SK-N-SH (cell line): ENCODE measurements around the gene NSA2. TPM values are rescaled to one million over a fixed set of nuclear protein-coding genes. Genes with fewer than 3 reads are reported as not detected.

Experiments used
- CTCF ChIA-PET: fragments of 300-600, 350-600 bp; formaldehyde crosslinking; extraction: SDS; loops from one replicate; lab custom pipeline; 2021; lab: Yijun Ruan, JAX
- POLR2A ChIA-PET: fragments of 350-600 bp; sonication (Branson Sonifier 250); formaldehyde crosslinking; extraction: SDS; loops from one replicate; lab custom pipeline; 2020; ENCODE audit warnings: antibody characterized with exemption, inconsistent platforms; lab: Yijun Ruan, JAX
- DNase-seq: peaks from one replicate; pipeline ENCODE4 v3.0.0; 2012
- H2AFZ ChIP-seq: fragments of 200-600 bp; sonication (generic); 2 replicates; pipeline ENCODE4 v1.8.1; 2016; ENCODE audit warnings: antibody characterized with exemption, mild to moderate bottlenecking, low read depth
- H3F3A ChIP-seq: fragments of 200-600 bp; sonication (generic); replicated peaks from 2 replicates; pipeline ENCODE3; 2016; ENCODE audit warnings: antibody characterized with exemption, mild to moderate bottlenecking; ENCODE audit not compliant: insufficient read depth
- H3K27ac ChIP-seq, 2 experiments: fragments of 200-500 bp in 1 of 2; fragments of 200-600 bp in 1 of 2; sonication (Bioruptor generic) in 1 of 2; sonication (generic), shearing (Covaris generic) in 1 of 2; 2 replicates each; pipeline versions ENCODE4 v1.5.1 to v1.6.1; 2014 to 2016; ENCODE audit warnings: low read depth in 2 of 2, inconsistent platforms in 1 of 2, low read length in 1 of 2, mild to moderate bottlenecking in 1 of 2, mixed read lengths in 1 of 2
- H3K27me3 ChIP-seq: fragments of 200-600 bp; sonication (generic), shearing (Covaris generic); 2 replicates; pipeline ENCODE4 v1.6.1; 2016; ENCODE audit warnings: mixed run types; ENCODE audit not compliant: insufficient read depth
- H3K36me3 ChIP-seq, 2 experiments: fragments of 200-500 bp in 1 of 2; fragments of 200-600 bp in 1 of 2; sonication (Bioruptor generic) in 1 of 2; sonication (generic) in 1 of 2; replicated peaks in 1 of 2; 2 replicates each; pipeline versions ENCODE3 to v1.5.1; 2014 to 2016; ENCODE audit warnings: low read length in 1 of 2, mild to moderate bottlenecking in 1 of 2; ENCODE audit not compliant: insufficient read depth in 2 of 2, control insufficient read depth in 1 of 2
- H3K4me1 ChIP-seq, 2 experiments: fragments of 200-500 bp in 1 of 2; fragments of 200-600 bp in 1 of 2; sonication (Bioruptor generic) in 1 of 2; sonication (generic), shearing (Covaris generic) in 1 of 2; 2 replicates each; pipeline versions ENCODE4 v1.5.1 to v1.6.1; 2014 to 2016; ENCODE audit warnings: low read depth in 1 of 2, low read length in 1 of 2, mixed run types in 1 of 2; ENCODE audit not compliant: insufficient read depth in 2 of 2, control insufficient read depth in 1 of 2
- H3K4me2 ChIP-seq: fragments of 200-600 bp; sonication (generic), shearing (Covaris generic); 2 replicates; pipeline ENCODE4 v1.6.1; 2017; ENCODE audit warnings: mixed run types
- H3K4me3 ChIP-seq, 2 experiments: fragments of 200-500 bp in 1 of 2; fragments of 200-600 bp in 1 of 2; sonication (Bioruptor generic) in 1 of 2; sonication (generic), shearing (Covaris generic) in 1 of 2; 2 replicates each; pipeline versions ENCODE4 v1.5.1 to v1.8.1; 2014 to 2016; ENCODE audit warnings: low read depth in 2 of 2, inconsistent platforms in 1 of 2, low read length in 1 of 2, mild to moderate bottlenecking in 1 of 2, mixed read lengths in 1 of 2, moderate library complexity in 1 of 2
- H3K79me2 ChIP-seq: fragments of 200-600 bp; sonication (generic); 2 replicates; pipeline ENCODE4 v1.8.1; 2017; ENCODE audit warnings: mild to moderate bottlenecking; ENCODE audit not compliant: insufficient read depth
- H3K9ac ChIP-seq: fragments of 200-600 bp; sonication (generic); 2 replicates; pipeline ENCODE4 v1.6.1; 2017; ENCODE audit warnings: mixed run types
- H3K9me2 ChIP-seq: fragments of 200-600 bp; sonication (generic); 2 replicates; pipeline ENCODE4 v1.6.1; 2017; ENCODE audit warnings: mixed run types
- H3K9me3 ChIP-seq: fragments of 200-600 bp; sonication (generic); 2 replicates; pipeline ENCODE4 v1.6.1; 2017; ENCODE audit warnings: mixed run types, mild to moderate bottlenecking, moderate library complexity
- H4K20me1 ChIP-seq: fragments of 200-600 bp; sonication (generic); 2 replicates; pipeline ENCODE4 v1.6.1; 2017; ENCODE audit warnings: mild to moderate bottlenecking, mixed run types; ENCODE audit not compliant: insufficient read depth
- CHD2 ChIP-seq: fragments of 150-350 bp; IDR thresholded peaks from 2 replicates; pipeline ENCODE4 v1.6.1; 2018; ENCODE audit warnings: low read length; ENCODE audit not compliant: partially characterized antibody
- CTCF ChIP-seq: fragments of 200-600 bp; sonication (generic); IDR thresholded peaks from 2 replicates; pipeline ENCODE4 v1.6.1; 2017; ENCODE audit warnings: antibody characterized with exemption, mild to moderate bottlenecking, moderate library complexity
- ELF1 ChIP-seq: IDR thresholded peaks from 2 replicates; pipeline ENCODE4 v1.4.0; 2012
- EP300 ChIP-seq, 2 experiments: IDR thresholded peaks; 2 replicates each; pipeline versions ENCODE4 v1.4.0 to v1.6.1; 2012; ENCODE audit warnings: borderline replicate concordance in 1 of 2, low read depth in 1 of 2, low read length in 1 of 2
- EZH2phosphoT487 ChIP-seq: fragments of 200-600 bp; sonication (generic); IDR thresholded peaks from 2 replicates; pipeline ENCODE4 v1.6.1; 2017; ENCODE audit warnings: low read depth, mixed run types, mild to moderate bottlenecking, antibody characterized with exemption, moderate library complexity, borderline replicate concordance
- FOSL2 ChIP-seq: IDR thresholded peaks from 2 replicates; pipeline ENCODE4 v1.4.0; 2012; ENCODE audit warnings: low read depth, mild to moderate bottlenecking, moderate library complexity, borderline replicate concordance
- FOXJ3 ChIP-seq: sonication (generic); formaldehyde crosslinking; IDR thresholded peaks from 2 replicates; pipeline ENCODE4 v1.5.1; 2020; ENCODE audit warnings: mild to moderate bottlenecking, missing genetic modification reagents
- FOXM1 ChIP-seq: IDR thresholded peaks from 2 replicates; pipeline ENCODE4 v1.4.0; 2012; ENCODE audit warnings: low read depth, mild to moderate bottlenecking
- JUND ChIP-seq: IDR thresholded peaks from 2 replicates; pipeline ENCODE4 v1.4.0; 2012
- NFIC ChIP-seq: IDR thresholded peaks from 2 replicates; pipeline ENCODE4 v1.4.0; 2012; ENCODE audit warnings: borderline replicate concordance
- POLR2AphosphoS5 ChIP-seq: IDR thresholded peaks from 2 replicates; pipeline ENCODE4 v1.6.1; 2012; ENCODE audit warnings: low read depth, low read length
- RCOR1 ChIP-seq: fragments of 150-350 bp; IDR thresholded peaks from 2 replicates; pipeline ENCODE4 v1.6.1; 2017; ENCODE audit warnings: antibody characterized with exemption, low read length
- REST ChIP-seq: IDR thresholded peaks from 2 replicates; pipeline ENCODE4 v1.6.1; 2012; ENCODE audit warnings: mild to moderate bottlenecking, low read depth, low read length, moderate library complexity
- RFX5 ChIP-seq: IDR thresholded peaks from 2 replicates; pipeline ENCODE4 v1.6.1; 2012; ENCODE audit warnings: mild to moderate bottlenecking, improper control_type of control experiment, low read length
- RXRA ChIP-seq: IDR thresholded peaks from 2 replicates; pipeline ENCODE4 v1.4.0; 2012; ENCODE audit warnings: low read depth, mild to moderate bottlenecking, borderline replicate concordance
- SMC3 ChIP-seq: IDR thresholded peaks from 2 replicates; pipeline ENCODE4 v1.6.1; 2012; ENCODE audit warnings: low read depth, low read length, improper control_type of control experiment
- TEAD4 ChIP-seq: IDR thresholded peaks from 2 replicates; pipeline ENCODE4 v1.4.0; 2012; ENCODE audit warnings: mild to moderate bottlenecking, borderline replicate concordance; ENCODE audit not compliant: insufficient read depth
- WGBS: methylation state at CpG from one replicate; pipeline ENCODE4 v1.1.6; 2017; ENCODE audit warnings: low lambda C conversion rate; 5-methylcytosine and 5-hydroxymethylcytosine counted together
- polyA plus RNA-seq, 3 experiments: library from polyadenylated mRNA; depleted of rRNA; stranded (reverse); fragments of >200 nt; gene quantifications; 2 replicates each; pipeline ENCODE4 v1.2.3, GENCODE V29; 2012
- TF ChIP-seq, protein P1 (sequence below): IDR thresholded peaks from 2 replicates; pipeline ENCODE4; 2012
- TF ChIP-seq, protein P2 (sequence below): fragments of 150-350 bp; IDR thresholded peaks from 2 replicates; pipeline ENCODE4 v1.6.1; 2017; ENCODE audit warnings: antibody characterized with exemption, low read length, low read depth, borderline replicate concordance

NSA2 gene
- polyA plus RNA-seq, 1 of the 3 experiments (the other 2 are of a cell fraction), result 81.0 TPM

- no peak overlapping the region for H3K4me2 ChIP-seq
- no peaks in the 10 kb centered on the region for H3K4me1 ChIP-seq
- H4K20me1 ChIP-seq, result no peaks in the 10 kb centered on the region
- H3K79me2 ChIP-seq, result no peaks in the 10 kb centered on the region
- TF ChIP-seq, protein P1, sequence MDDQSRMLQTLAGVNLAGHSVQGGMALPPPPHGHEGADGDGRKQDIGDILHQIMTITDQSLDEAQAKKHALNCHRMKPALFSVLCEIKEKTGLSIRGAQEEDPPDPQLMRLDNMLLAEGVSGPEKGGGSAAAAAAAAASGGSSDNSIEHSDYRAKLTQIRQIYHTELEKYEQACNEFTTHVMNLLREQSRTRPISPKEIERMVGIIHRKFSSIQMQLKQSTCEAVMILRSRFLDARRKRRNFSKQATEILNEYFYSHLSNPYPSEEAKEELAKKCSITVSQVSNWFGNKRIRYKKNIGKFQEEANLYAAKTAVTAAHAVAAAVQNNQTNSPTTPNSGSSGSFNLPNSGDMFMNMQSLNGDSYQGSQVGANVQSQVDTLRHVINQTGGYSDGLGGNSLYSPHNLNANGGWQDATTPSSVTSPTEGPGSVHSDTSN, result no peak
- no peak for TF ChIP-seq RXRA
- TF ChIP-seq TEAD4, result no peak
- no peak for TF ChIP-seq POLR2AphosphoS5
- TF ChIP-seq EP300 (IDR thresholded peaks at IDR 0.05; ENCODE audit: borderline replicate concordance in 1 of 2, low read depth in 1 of 2, low read length in 1 of 2), result no peak
- no peak for TF ChIP-seq FOSL2
- TF ChIP-seq EZH2phosphoT487, result no peak
- TF ChIP-seq NFIC, result no peak
- no peak for TF ChIP-seq CTCF
- no peak for TF ChIP-seq CHD2
- TF ChIP-seq REST, result no peak
- TF ChIP-seq, protein P2, sequence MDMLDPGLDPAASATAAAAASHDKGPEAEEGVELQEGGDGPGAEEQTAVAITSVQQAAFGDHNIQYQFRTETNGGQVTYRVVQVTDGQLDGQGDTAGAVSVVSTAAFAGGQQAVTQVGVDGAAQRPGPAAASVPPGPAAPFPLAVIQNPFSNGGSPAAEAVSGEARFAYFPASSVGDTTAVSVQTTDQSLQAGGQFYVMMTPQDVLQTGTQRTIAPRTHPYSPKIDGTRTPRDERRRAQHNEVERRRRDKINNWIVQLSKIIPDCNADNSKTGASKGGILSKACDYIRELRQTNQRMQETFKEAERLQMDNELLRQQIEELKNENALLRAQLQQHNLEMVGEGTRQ, result no peak
- TF ChIP-seq RFX5, result no peak
- TF ChIP-seq SMC3, result no peak
- no peak for TF ChIP-seq FOXM1
- TF ChIP-seq JUND, result no peak
- no peak for TF ChIP-seq RCOR1
- TF ChIP-seq FOXJ3 (CRISPR knock-in tag), result no peak
- no peak for TF ChIP-seq ELF1
- no peak overlapping the region for H3K27ac ChIP-seq
- H3K9me3 ChIP-seq, result no peaks in the 10 kb centered on the region
- no peaks in the 10 kb centered on the region for H3K27me3 ChIP-seq
- CTCF ChIA-PET, result interaction anchor here (0.6 to 2.3 kb wide), 3 partner anchors 13 to 149 kb away, joined by 3 to 9 read pairs (median 3); partner anchors contain the start of gene GFM2
- 88% methylated on average over 2 of the region's 2 CpGs for WGBS
- peaks cover 64 to 72% of the 10 kb centered on the region in 2 experiments for H3K36me3 ChIP-seq
- no peaks in the 10 kb centered on the region for H3K9me2 ChIP-seq
- no peak overlapping the region for H2AFZ ChIP-seq
- H3F3A ChIP-seq, result peaks cover 24% of the 10 kb centered on the region
- DNase-seq, result no peak
- no peak overlapping the region for H3K9ac ChIP-seq
- POLR2A ChIA-PET, result no interaction called here
- no peak overlapping the region for H3K4me3 ChIP-seq
These were observed 11.6 kb downstream of the NSA2 start for GRCh38 chr5:74778609-74779008.
